Stimulated activated CD4-positive, alpha-beta T cell treated with anti-CD3 and anti-CD28 coated beads, Interleukin-15, amount 100 ng/mL, for 1 hour (primary cell): ENCODE measurements around the gene SNTA1.
"Not testable (repeated sequence)": the region's sequence is repeated elsewhere in the genome, so short reads cannot be mapped to it uniquely, and the experiment has no call there.

Experiments
- DNase-seq, 2 donors: peaks; one replicate each; pipeline ENCODE4 v3.0.0-alpha.2; 2020; ENCODE audit warnings: low read depth in 1 of 2, low spot score in 1 of 2

Gene SNTA1

DNA sequence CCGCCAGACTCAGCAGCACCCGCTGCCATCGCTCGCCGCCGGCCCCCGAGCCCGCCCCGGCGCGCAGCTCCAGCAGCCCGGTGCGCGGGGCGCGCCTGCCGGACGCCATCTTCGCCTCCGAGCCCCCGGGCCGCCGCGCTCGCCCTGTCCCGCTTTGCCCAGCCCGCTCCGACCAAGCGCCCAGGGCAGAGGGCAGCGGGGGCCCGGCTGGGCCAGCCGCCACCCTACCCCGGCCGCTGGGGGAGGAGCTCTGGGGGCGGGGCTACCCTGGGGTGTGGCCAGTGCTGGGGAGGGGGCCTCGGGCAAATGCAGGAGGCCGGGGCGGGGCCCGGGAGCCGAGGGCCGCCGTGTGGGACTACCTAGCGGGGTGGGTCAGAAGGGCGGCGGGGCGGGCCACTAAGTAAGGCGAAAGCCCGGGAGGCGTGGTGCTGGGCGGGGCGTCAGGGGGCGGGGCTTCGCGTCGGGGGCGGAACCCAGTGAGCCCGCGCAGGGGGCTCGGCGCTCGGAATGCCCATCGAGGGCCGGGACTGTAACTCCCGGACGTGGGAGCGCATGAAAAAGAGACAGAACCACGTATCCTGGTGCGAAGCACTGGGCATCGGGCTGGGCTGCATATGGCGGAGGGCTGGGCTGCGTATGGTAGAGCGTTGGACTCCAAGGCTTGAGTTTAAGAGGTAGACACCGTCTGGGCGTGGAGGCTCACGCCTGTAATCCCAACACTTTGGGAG is at the start of gene SNTA1:
Gene SNTA1, minus strand, starts transcription at position 252 of the 728 bp plus-strand sequence. Its CDS starts 143 bp downstream, at position 109.
- DNase-seq = peak; percentile 79 to 81

- DNase-seq = no peak
Measured at GRCh38 chr20:33490934-33491656, 47.5 kb upstream of the SNTA1 start.

DNA sequence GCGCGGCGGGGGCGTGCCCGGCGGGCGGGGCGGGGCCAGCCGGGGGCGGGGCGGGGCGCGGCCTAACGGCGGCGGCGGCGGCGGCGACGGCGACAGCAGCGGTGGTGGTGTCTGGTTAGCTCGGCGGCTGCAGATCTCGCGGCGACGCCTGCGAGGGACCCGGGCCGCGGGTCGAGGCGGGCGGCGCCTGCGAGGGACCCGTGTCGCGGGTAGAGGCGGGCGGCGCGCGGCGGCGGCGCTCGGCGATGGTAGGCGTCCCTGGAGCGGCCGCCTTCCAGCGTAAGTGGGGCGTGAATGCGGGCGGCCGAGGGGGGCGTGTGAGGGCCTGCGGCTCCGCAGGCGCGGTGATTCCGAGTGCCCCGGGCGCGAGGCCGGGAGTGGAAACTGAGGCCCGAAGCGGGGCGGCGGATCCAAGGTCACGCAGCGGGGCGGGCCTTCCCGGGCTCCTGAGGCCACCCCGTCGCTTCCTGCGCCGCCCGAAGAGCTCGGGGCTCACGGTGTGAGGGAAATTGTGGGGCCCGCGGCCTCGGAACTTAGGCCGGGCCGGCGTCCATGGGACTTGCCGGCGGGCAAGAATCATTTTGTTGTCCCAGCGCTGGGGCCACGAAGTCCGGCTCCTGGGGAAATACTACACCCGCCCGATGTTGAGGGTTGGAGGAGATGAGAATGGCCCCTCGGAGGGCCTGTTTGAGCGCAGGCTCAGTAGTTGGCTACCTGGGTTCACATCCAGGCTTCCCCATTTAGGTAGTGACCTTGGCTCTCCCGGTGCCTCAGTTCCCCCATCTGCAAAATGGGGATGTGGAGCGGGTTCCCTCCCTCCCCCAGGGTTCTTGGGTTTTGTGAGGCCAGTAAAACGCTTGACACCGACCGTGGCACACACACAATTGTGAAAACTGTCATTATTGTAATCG is 46.7 kb upstream of the SNTA1 start, which contains the start of gene CBFA2T2:
Gene CBFA2T2, plus strand, starts transcription at position 74 of the 911 bp plus-strand sequence. Its CDS starts 172 bp downstream, at position 246.
- DNase-seq = no peak

- DNase-seq = peak; percentile 98 to 99
Measured at GRCh38 chr20:33489495-33490022, 46.0 kb upstream of the SNTA1 start.

DNA sequence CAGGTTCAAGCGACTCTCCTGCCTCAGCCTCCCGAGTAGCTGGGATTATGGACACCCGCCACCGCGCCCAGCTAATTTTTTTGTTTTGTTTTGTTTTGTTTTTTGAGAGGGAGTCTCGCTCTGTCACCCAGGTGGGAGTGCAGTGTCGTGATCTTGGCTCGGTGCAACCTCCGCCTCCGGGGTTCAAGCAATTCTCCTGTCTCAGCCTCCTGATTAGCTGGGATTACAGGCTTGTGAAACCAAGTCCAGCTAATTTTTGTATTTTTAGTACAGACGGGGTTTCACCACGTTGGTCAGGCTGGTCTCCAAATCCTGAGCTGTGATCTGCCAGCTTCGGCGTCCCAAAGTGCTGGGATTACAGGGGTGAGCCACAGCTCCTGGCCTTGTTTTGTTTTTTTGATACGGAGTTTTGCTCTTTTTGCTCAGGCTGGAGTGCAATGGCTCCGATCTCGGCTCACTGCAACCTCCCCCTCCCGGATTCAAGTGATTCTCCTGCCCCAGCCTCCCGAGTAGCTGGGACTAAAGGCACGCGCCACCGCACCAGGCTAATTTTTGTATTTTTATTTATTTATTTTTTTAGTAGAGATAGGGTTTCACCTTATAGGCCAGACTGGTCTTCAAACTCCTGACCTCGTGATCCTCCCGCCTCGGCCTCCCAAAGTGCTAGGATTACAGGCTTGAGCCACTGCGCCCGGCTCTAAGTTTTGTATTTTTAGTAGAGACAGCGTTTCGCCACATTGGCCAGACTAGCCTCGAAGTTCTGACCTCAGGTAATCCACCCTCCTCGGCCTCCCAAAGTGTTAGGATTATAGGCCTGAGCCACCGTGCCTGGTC is 45.3 kb upstream of the SNTA1 start:
- DNase-seq = not testable (repeated sequence)

GRCh38 chr20:33488201-33488600 is 44.6 kb upstream of the SNTA1 start:
- DNase-seq = no peak

DNA sequence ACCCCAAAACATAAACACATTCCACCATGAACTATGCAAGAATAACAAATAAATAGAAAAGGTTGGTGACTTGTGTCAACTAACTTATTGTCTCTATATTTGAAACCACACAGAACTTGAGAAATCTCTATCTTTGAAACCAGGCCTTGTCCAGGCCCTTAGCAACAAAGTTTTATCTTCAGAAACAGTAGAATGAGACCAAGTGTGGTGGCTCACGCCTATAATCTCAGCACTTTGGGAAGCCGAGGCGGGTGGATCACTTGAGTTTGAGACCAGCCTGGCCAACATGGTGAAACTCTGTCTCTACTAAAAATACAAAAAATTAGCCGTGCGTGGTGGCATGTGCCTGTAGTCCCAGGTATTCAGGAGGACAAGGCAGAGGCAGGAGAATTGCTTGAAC is 39.6 kb upstream of the SNTA1 start:
- not testable (repeated sequence) for DNase-seq

- DNase-seq = no peak
Measured at GRCh38 chr20:33482581-33482980, 39.0 kb upstream of the SNTA1 start.

DNA sequence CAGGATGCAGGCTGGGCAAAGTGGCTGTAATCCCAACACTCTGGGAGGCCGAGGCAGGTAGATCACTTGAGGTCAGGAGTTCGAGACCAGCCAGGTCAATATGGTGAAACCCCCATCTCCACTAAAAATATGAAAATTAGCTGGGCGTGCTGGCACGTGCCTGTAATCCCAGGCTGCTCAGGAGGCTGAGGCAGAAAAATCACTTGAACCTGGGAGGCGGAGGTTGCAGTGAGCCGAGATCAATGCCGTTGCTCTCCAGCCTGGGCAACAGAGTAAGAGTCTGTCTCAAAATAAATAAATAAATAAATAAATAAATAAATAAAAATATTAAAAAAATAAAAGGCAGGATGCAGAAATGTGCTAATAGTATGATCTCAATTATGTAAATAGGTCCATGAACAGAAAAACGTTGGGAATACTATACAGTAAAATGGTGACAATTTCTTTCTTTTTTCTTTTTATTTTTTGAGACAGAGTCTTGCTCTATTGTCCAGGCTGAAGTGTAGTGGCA is 37.9 kb upstream of the SNTA1 start:
- DNase-seq = no peak

DNA sequence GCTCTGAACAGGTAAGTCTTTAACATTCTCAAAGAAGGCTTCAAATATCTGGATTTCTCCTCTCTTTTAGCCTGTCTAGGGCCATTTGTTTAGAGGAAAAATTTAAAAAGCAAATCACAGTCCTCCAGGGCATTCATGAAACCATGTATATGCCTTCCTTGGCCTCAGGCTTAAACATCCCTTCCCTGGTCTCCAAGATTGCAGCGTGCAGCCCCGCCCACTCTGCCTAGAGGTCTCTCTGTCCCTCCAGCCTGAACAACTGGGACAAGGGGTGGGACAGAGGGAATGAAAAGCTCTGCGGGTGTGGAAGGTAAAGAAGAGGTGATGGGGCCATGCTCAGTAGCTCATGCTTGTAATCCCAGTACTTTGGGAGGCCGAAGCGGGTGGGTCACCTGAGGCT is 36.5 kb upstream of the SNTA1 start:
- DNase-seq = no peak

GRCh38 chr20:33477386-33478234 is 34.0 kb upstream of the SNTA1 start:
- no peak for DNase-seq

GRCh38 chr20:33475381-33476152 is 32.0 kb upstream of the SNTA1 start:
- no peak for DNase-seq

DNA sequence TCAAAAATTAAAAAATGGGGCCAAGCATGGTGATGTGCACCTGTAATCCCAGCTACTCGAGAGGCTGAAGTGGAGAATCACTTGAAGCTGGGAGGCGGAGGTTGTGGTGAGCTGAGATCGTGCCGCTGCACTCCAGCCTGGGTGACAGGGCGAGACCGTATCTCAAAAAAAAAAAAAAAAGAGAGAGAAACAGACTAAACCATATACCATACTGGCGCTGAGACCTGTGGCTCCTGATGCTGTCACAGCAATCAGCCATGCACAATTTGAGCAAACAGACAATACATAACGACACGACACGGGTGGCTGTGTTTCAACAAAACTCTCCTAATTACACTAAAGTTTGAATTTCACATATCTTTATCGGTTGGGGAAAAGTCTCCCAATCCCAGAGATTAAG is 31.4 kb upstream of the SNTA1 start:
- DNase-seq = no peak

- no peak for DNase-seq
Measured at GRCh38 chr20:33474097-33474873, 30.7 kb upstream of the SNTA1 start.

- no peak for DNase-seq
Measured at GRCh38 chr20:33472868-33473435, 29.4 kb upstream of the SNTA1 start.

GRCh38 chr20:33470866-33471265 is 27.3 kb upstream of the SNTA1 start:
- no peak for DNase-seq

- DNase-seq = no peak
Measured at GRCh38 chr20:33470457-33470856, 26.9 kb upstream of the SNTA1 start.
